Activated CD4-positive, alpha-beta memory T cell treated with anti-CD3 and anti-CD28 coated beads for 36 hours (primary cell): Measurements from ENCODE around the gene PSPN. TPM values are rescaled to one million over a fixed set of nuclear protein-coding genes. Genes with fewer than 3 reads are reported as not detected.
"Not testable (repeated sequence)": the region's sequence is repeated elsewhere in the genome, so short reads cannot be mapped to it uniquely, and the experiment has no call there.

Experiments
- CTCF ChIA-PET: fragments of 350-600 bp; sonication (Branson Sonifier 250); formaldehyde crosslinking; loops from one replicate; lab custom pipeline; 2021; ENCODE audit warnings: antibody characterized with exemption, inconsistent platforms; lab: Charles Lee
- POLR2A ChIA-PET: fragments of 350-600 bp; sonication (Branson Sonifier 250); formaldehyde crosslinking; loops from one replicate; lab custom pipeline; 2021; ENCODE audit warnings: antibody characterized with exemption; lab: Charles Lee
- DNase-seq: peaks from one replicate; pipeline ENCODE4 v3.0.0-alpha.2; 2020
- H3K27ac Mint-ChIP-seq: one replicate; pipeline ENCODE4 v1.8.0; 2021; ENCODE audit warnings: mixed read lengths
- H3K27me3 Mint-ChIP-seq: one replicate; pipeline ENCODE4 v1.8.0; 2021; ENCODE audit warnings: mixed read lengths
- H3K36me3 Mint-ChIP-seq: one replicate; pipeline ENCODE4 v1.8.0; 2021; ENCODE audit warnings: mixed read lengths
- H3K4me1 Mint-ChIP-seq: one replicate; pipeline ENCODE4 v1.8.0; 2021; ENCODE audit warnings: low read depth, mixed read lengths
- H3K4me3 Mint-ChIP-seq: one replicate; pipeline ENCODE4 v1.8.0; 2021; ENCODE audit warnings: mild to moderate bottlenecking, mixed read lengths
- H3K9me3 Mint-ChIP-seq: one replicate; pipeline ENCODE4 v1.8.0; 2021; ENCODE audit warnings: mixed read lengths
- intact Hi-C: fragments of 100-400 bp; cut with micrococcal nuclease; formaldehyde crosslinking; loops from one replicate; pipeline ENCODE4 v1.15.1; 2023
- total RNA-seq, 2 experiments: library from RNA; stranded (reverse); gene quantifications; one replicate each; pipeline ENCODE4 v1.2.3, GENCODE V29; 2021

Gene PSPN
- total RNA-seq, 2 experiments from 2014 or later: 1.6 to 2.0 TPM

GRCh38 chr19:6414793-6415590, 39.3 kb upstream of the PSPN start:
- POLR2A ChIA-PET: no interaction called here
- H3K27ac Mint-ChIP-seq: no peak overlapping the region

DNA sequence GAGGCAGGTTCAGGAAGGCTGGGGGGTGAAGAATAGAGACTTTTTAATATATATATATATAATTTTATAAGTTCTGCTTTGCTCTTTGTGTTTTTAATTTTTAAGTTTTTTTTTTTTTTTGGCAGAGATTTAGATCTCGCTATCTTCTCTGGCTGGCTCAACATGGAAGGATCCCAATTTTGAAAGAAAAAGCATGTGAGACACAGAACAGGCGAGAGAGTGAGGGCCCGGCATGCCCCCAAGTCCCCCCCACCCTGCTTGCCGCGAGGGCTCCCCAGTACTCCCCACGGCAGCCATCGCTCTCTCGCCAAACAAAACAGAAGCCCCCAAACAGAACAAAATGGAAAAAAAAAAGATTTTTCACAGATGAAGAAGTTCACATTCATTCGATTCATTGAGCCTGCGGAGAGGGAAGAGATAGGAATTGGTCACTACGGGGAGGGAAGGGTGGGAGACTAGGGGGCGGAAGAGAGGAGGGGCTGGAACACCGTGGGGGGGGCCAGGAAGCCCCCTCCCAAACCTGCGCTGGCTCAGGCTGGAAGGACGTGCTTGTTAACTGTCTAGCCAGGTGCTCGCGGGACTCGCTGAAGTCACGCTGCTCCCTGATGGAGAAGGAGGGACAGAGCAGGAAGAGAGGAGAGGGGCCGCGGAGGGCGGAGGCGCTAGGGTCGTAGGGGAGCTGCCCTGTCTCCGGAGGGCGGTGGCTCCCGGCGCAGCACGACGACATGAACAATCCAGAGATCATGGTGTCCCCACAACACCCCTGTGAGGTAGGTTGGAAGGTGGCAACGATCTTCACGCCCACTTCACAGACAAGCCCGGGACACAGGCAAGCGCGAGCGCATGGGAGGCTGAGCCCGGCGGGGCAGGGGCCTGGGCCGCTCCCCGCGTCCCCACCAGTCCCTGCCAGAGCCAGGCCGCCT, 38.2 kb upstream of the PSPN start:
- Mint-ChIP-seq H3K36me3 (peaks cover 38% of the 10 kb centered on the region), H3K4me3 (no peak overlapping the region), H3K27ac (no peak overlapping the region), H3K9me3 (no peaks in the 10 kb centered on the region), H3K27me3 (no peaks in the 10 kb centered on the region), H3K4me1 (no peaks in the 10 kb centered on the region)
- ChIA-PET POLR2A (no interaction called here), CTCF (no interaction called here)
- no peak for DNase-seq
- intact Hi-C loops: no loop called here

More at GRCh38 chr19:6414793-6415590, 39.3 kb upstream of the PSPN start:
- H3K9me3 Mint-ChIP-seq: no peaks in the 10 kb centered on the region
- CTCF ChIA-PET: no interaction called here
- no peak for DNase-seq
- intact Hi-C loops: no loop called here
- no peak overlapping the region for H3K4me3 Mint-ChIP-seq
- H3K4me1 Mint-ChIP-seq: no peaks in the 10 kb centered on the region
- H3K27me3 Mint-ChIP-seq: no peaks in the 10 kb centered on the region
- peaks cover 48% of the 10 kb centered on the region for H3K36me3 Mint-ChIP-seq

- Mint-ChIP-seq H3K36me3 (peaks cover 31% of the 10 kb centered on the region), H3K4me3 (no peak overlapping the region), H3K27ac (no peak overlapping the region), H3K4me1 (no peaks in the 10 kb centered on the region), H3K27me3 (no peaks in the 10 kb centered on the region), H3K9me3 (no peaks in the 10 kb centered on the region)
- ChIA-PET POLR2A (no interaction called here), CTCF (interaction anchor here (1.4 kb wide), 1 partner anchor 103 kb away, joined by 3 read pairs; no protein-coding TSS in a partner anchor)
- intact Hi-C loops: no loop called here
- DNase-seq: no peak
Observed at GRCh38 chr19:6413291-6413690, 37.6 kb upstream of the PSPN start.

DNA sequence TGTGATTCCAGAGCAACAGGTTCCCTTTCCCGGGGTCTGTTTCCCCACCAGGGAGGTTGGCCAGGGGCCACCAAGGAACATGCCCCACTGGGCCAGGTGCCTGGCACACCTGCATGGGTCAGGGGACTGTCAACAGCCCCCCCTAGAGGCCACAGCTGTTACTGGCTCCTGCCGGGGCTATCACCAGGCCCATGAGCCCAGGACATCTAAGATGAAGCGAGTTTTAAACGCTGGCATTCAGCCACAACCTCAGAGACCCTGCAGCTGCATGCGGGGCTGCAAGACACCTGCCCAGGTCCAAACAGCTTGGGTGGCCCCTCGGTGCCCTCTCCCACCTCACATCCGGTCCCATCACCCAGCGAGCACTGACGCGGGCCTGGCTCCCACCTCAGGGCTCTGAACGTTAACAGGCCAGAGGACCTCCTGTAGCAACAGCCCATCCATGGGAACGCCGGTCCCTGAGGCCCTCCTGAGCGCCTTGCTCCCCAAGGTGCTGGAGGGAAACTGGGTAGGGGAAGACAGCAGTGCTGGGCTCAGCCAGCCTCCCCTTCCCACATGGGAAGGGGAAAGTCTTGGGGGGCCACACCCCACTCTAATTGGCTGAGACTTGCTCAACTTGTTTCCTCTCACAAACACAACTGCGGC, 36.8 kb upstream of the PSPN start:
- peak; percentile 67 for DNase-seq
- Mint-ChIP-seq H3K4me3 (no peak overlapping the region), H3K36me3 (peaks cover 29% of the 10 kb centered on the region), H3K4me1 (no peaks in the 10 kb centered on the region), H3K9me3 (no peaks in the 10 kb centered on the region), H3K27me3 (no peaks in the 10 kb centered on the region), H3K27ac (no peak overlapping the region)
- intact Hi-C loops: no loop called here
- ChIA-PET POLR2A (interaction anchor here (1.0 kb wide), 1 partner anchor 12 kb away, joined by 3 read pairs; the partner anchor contains the start of gene KHSRP), CTCF (interaction anchor here (0.6 to 1.8 kb wide), 4 partner anchors 12 to 104 kb away, joined by 3 to 5 read pairs (median 3); partner anchors contain the start of gene KHSRP)

DNA sequence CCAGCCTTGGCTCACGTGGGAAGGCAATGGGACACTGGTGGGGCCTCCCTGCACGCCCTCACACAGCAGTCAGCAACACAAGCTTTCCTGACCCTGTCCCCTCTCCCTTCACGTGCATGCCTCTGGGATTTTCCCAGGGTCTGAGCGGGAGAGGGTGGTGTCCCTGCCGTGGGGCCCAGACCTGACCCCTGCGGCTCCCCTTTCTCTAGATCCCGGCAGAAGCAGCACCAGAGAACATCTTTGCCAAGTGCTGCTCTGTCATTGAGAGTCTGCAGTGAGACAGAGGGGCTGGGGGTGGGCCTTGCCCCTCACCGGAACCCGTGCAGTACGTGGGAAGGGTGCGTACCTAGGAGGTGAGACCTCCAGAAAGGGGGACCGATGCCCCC, 36.3 kb upstream of the PSPN start:
- DNase-seq: no peak
- peaks cover 26% of the 10 kb centered on the region for H3K36me3 Mint-ChIP-seq
- intact Hi-C loops: no loop called here
- H3K27me3 Mint-ChIP-seq: no peaks in the 10 kb centered on the region
- no peak overlapping the region for H3K4me3 Mint-ChIP-seq
- ChIA-PET POLR2A (interaction anchor here (1.0 kb wide), 1 partner anchor 13 kb away, joined by 3 read pairs; the partner anchor contains the start of gene KHSRP), CTCF (interaction anchor here (1.4 to 1.8 kb wide), 3 partner anchors 14 to 194 kb away, joined by 3 to 5 read pairs (median 3); no protein-coding TSS in a partner anchor)
- H3K4me1 Mint-ChIP-seq: no peaks in the 10 kb centered on the region
- H3K27ac Mint-ChIP-seq: no peak overlapping the region
- H3K9me3 Mint-ChIP-seq: no peaks in the 10 kb centered on the region

GRCh38 chr19:6409346-6409745, 33.6 kb upstream of the PSPN start:
- no peaks in the 10 kb centered on the region for H3K27me3 Mint-ChIP-seq
- peaks cover 8% of the 10 kb centered on the region for H3K36me3 Mint-ChIP-seq
- H3K27ac Mint-ChIP-seq: no peak overlapping the region
- H3K4me1 Mint-ChIP-seq: no peaks in the 10 kb centered on the region
- POLR2A ChIA-PET: no interaction called here
- no peaks in the 10 kb centered on the region for H3K9me3 Mint-ChIP-seq
- DNase-seq: no peak
- H3K4me3 Mint-ChIP-seq: no peak overlapping the region
- intact Hi-C loops: no loop called here
- CTCF ChIA-PET: no interaction called here

GRCh38 chr19:6406401-6406800, 30.7 kb upstream of the PSPN start:
- no peak for DNase-seq
- Mint-ChIP-seq H3K4me1 (no peaks in the 10 kb centered on the region), H3K4me3 (no peak overlapping the region), H3K36me3 (no peaks in the 10 kb centered on the region), H3K9me3 (no peaks in the 10 kb centered on the region), H3K27ac (no peak overlapping the region), H3K27me3 (no peaks in the 10 kb centered on the region)
- intact Hi-C loops: no loop called here
- CTCF ChIA-PET: no interaction called here
- POLR2A ChIA-PET: no interaction called here

- CTCF ChIA-PET: no interaction called here
- POLR2A ChIA-PET: interaction anchor here (0.6 kb wide), 1 partner anchor 286 kb away, joined by 3 read pairs; no protein-coding TSS in a partner anchor
- intact Hi-C loops: no loop called here
Observed at GRCh38 chr19:6402837-6403608, 27.3 kb upstream of the PSPN start.

DNA sequence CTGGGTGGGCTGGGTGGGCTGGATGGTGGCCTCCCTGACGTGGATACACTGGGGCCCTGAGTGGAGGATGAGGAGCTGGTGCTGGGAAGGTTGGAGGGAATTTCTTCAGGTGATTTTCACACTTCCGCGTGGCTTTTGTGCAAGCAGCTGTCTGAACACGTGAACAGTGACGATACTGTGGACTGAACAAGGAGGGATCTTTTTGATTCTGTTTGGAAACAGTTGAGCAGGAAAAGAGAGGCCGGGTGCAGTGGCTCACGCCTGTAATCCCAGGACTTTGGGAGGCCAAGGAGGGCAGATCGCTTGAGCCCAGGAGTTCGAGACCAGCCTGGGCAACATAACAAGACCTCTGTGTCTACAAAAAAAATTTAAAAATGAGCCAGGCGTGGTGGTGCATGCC, 26.3 kb upstream of the PSPN start:
- ChIA-PET CTCF (no interaction called here), POLR2A (no interaction called here)
- Mint-ChIP-seq H3K27ac (no peak overlapping the region), H3K4me1 (no peaks in the 10 kb centered on the region), H3K36me3 (no peaks in the 10 kb centered on the region), H3K27me3 (no peaks in the 10 kb centered on the region), H3K4me3 (no peak overlapping the region), H3K9me3 (no peaks in the 10 kb centered on the region)
- intact Hi-C loops: no loop called here
- no peak for DNase-seq

More at GRCh38 chr19:6402837-6403608, 27.3 kb upstream of the PSPN start:
- no peaks in the 10 kb centered on the region for H3K27me3 Mint-ChIP-seq
- H3K4me1 Mint-ChIP-seq: no peaks in the 10 kb centered on the region
- H3K9me3 Mint-ChIP-seq: no peaks in the 10 kb centered on the region
- no peak overlapping the region for H3K27ac Mint-ChIP-seq
- no peak for DNase-seq
- no peak overlapping the region for H3K4me3 Mint-ChIP-seq
- no peaks in the 10 kb centered on the region for H3K36me3 Mint-ChIP-seq

- H3K36me3 Mint-ChIP-seq, H3K4me1 Mint-ChIP-seq, CTCF ChIA-PET, H3K27ac Mint-ChIP-seq, H3K27me3 Mint-ChIP-seq, DNase-seq, H3K4me3 Mint-ChIP-seq, POLR2A ChIA-PET, intact Hi-C loops, H3K9me3 Mint-ChIP-seq: not testable (repeated sequence)
Observed at GRCh38 chr19:6400062-6400944, 24.6 kb upstream of the PSPN start.
